Measurements from ENCODE around the gene SLC2A6. TPM values are rescaled to one million over a fixed set of nuclear protein-coding genes. Genes with fewer than 3 reads are reported as not detected.
A peak's percentile ranks its signal among the peaks of the same experiment; 100 is the strongest.

SLC2A6 gene
- polyA plus RNA-seq (2014; cell fraction: cytosol; rRNA removed), result 12.3 and 16.2 TPM in 2 replicates
- 11.7 and 14.6 TPM in 2 replicates for polyA plus RNA-seq (2014; cell fraction: nucleus; rRNA removed)

- peak; percentile 87 for DNase-seq (ENCODE audit: low spot score)
Observed at GRCh38 chr9:133478851-133479711, at the start of gene SLC2A6. Gene SLC2A6, minus strand, starts transcription at chr9:133479099. Its CDS starts 40 bp downstream, at chr9:133479059.

DNA sequence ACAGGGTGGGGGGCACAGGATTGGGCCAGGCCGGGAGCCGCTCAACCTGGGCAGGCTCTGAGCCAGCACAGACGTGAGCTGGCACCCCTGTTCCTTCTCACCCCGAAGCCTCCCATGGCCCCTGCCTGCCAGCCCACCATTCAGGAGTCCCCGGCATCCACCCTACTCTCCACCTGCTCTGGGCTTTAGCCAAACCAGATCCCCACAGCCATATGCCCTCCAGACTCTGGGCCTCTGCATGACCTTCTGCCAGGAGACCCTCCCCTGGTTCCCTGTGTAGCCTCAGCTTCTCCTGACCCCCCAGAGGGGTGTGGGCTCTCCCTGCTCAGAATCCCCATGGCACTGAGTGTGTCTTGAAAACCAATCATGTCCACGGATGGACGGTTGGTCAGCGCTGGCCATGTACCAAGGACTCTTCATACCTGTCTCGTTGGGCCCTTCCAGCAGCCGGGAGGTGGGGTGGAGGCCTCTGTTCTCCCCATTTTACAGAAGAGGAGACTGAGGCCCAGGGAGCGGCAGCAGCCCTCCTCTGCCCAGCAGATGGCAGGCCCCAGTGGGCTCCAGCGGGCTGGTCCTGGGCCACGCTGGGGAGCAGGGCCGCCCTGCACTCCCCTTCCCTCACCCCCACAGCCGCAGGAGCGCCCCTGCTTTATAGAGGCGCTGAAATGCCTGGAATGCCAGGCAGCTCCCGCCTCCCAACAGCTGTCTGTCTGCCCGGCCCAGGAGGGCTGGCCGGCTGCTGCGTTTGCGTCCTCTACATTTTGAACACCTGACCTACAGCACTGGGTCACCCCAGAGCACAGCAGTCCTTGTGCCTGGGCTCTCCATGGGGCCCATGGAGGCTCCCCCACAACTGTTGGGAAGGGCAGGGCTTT lies 49.3 kb upstream of the SLC2A6 start:
- no peak for DNase-seq (ENCODE audit: low spot score)

DNA sequence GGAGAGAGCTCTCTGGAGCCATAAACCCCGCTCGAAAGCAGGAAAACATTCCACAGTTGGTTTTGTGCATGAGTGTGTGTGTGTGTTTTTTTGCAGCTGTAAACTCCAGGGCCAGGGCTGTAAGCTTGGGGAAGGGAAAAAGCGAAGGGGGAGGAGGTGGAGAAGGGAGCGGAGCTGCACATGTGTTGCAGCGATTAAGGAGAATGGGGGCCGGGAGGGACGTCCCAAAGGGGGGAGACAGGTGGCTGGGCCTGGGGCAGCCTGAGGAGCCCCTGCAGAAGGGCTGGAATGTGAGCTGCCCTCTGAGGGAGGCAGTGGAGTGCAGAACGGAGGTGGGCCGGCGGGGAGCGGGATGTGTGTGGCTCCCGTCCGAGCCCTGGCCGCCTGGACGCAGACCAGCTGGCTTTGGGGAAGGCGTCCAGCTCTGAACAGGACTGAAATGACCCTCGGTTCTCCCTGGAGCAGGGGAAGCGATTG lies 48.6 kb upstream of the SLC2A6 start:
- no peak for DNase-seq (ENCODE audit: low spot score)

- DNase-seq (ENCODE audit: low spot score), result no peak
Observed at GRCh38 chr9:133526721-133527321, 47.9 kb upstream of the SLC2A6 start.

- DNase-seq (ENCODE audit: low spot score), result no peak
Observed at GRCh38 chr9:133525677-133526076, 46.8 kb upstream of the SLC2A6 start.

DNA sequence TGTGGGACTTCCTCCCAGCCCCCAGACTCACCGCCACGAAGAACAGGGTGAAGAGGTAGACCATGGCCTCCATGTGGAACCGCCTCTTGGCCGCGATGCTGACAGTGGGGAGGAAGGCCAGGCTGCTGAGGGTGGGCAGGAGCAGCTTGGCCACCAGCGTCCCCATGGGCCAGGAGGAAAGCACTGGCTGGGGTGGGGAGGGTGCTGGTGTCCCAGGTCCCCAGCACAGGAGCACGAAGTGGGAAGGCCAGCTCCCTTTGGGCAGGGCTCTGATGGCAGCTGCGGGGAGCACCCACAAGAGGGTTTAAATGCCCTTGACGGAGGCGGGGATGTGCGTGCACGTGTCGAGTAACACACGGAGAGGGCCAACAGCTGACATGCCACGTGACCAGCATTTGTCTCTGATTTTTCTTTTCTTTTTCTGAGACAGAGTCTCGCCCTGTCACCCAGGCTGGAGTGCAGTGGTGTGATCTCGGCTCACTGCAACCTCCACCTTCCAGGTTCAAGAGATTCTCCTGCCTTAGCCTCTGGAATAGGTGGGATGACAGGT lies 45.9 kb upstream of the SLC2A6 start, which contains the start of gene MYMK:
MYMK (minus strand) TSS at position 281 of the 550 bp plus-strand sequence; CDS start at position 166, 115 bp downstream.
- DNase-seq (ENCODE audit: low spot score), result no peak

- DNase-seq (ENCODE audit: low spot score), result no peak
Observed at GRCh38 chr9:133524146-133524545, 45.2 kb upstream of the SLC2A6 start.

DNA sequence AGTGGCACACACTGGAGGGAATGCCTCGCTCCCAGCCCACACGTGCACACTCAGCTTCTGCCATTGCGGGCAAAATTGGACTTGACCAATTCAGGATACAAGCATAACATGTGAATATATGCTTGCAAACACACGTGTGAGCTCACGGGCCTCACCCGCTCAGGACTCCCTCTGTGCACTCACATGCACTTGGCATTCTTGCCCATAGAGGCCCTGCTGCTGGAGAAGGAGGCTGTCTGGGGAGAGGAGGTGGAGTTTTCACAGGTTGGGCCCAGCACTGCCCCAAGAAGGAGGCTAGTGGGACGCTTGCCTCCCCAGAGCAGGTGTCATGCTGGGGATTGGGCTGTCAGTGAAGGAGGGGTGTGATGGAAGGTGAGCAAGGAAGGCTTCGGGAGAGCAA lies 44.2 kb upstream of the SLC2A6 start:
- DNase-seq (ENCODE audit: low spot score), result no peak

DNA sequence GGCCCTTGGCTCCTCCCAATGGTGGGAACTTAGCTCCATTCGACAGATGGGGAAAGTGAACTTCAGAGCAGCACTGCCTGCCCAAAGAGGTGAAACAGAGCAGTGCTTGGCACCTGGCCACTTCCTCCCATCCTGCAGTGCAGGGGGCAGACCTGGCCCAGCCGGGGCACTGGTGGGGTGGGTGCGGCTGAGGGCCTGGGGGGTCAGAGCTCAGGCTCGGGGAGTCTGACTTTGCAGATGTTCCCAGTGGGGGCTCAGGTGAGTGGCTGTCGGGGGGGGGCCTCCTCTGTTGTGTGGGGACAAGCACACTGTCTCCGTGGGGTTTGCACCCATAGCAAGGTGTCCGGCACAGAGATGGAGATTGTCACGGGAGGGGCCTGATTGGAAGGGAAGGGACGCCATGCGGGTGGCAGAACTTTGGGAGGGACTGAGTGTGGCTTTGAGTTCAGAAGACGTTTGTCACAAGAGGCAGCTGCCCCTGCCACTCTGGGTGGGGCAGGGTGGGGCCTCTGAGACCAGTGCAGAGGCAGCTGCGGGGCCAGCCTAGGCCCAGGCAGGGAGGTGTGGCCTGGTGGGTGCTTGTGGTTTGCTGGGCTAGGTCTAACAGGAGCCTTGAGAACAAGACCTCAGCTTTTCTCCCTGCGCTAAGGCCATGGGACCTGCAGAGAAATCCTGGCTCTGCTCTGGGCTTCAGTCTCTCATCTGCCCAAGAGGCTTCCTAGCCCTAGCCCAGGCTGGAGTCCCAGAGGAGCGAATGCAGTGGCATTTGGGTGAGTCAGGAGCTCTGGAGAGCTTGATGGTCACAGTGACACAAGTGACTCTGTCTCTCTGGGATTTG lies 43.4 kb upstream of the SLC2A6 start:
- DNase-seq (ENCODE audit: low spot score), result no peak

GRCh38 chr9:133521122-133522072 lies 42.5 kb upstream of the SLC2A6 start:
- peak; percentile 52 for DNase-seq (ENCODE audit: low spot score)

DNA sequence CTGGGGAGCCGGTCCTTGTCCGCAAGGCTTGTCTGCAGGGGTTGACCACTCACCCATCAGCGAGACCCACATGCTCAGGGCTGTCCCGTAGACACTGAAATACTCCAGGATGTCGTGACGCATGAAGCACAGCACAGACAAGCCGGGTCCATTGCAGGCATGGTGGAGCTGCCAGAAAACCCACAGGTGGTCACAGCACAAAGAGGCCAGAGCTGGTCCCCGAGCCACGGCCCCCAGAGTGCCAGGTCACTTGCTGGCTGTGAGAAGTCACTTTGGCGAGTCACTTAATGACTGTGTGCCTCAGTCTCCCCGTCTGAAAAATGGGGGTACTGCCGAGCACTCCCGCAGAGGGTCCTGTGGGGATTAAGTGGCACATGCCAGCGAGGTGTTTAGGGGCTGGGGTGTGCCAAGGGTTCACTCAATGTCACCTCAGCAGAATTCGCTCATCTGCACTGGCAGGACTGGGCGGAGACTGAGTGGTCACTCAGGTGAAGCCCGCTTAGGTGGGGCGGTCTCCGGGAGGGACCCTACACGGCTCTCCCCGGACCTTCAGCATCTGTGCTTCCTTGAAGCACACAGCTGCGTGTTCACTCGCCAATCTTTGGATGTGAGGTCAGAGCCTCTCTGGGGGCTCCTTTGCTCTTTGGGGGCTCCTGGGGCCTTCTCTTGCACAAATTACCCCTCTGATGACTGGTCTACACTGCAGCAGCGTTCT lies 41.4 kb upstream of the SLC2A6 start:
- no peak for DNase-seq (ENCODE audit: low spot score)

DNA sequence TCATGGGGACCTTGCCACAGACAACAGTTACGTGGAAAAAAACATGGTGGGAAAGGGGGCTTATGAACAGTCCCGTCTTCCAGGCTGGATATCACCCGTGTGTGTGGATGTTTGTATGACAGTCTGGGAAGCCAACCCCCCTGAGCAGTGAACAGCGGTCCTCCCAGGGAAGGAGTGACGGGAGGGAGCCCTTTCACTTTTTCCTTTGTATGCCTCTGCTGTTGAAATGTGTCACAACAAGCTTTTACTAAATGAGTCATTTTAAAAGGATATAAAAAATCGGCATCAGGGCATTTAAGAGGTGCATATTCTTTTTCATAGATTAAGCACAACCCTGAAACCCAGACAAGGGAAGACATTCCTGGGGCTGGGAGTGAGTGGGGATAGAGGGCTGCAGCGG lies 40.8 kb upstream of the SLC2A6 start:
- no peak for DNase-seq (ENCODE audit: low spot score)

- DNase-seq (ENCODE audit: low spot score), result no peak
Observed at GRCh38 chr9:133518706-133519449, 40.0 kb upstream of the SLC2A6 start.

- DNase-seq (ENCODE audit: low spot score), result no peak
Observed at GRCh38 chr9:133518200-133518599, 39.3 kb upstream of the SLC2A6 start.

GRCh38 chr9:133517711-133518110 lies 38.8 kb upstream of the SLC2A6 start:
- no peak for DNase-seq (ENCODE audit: low spot score)

DNA sequence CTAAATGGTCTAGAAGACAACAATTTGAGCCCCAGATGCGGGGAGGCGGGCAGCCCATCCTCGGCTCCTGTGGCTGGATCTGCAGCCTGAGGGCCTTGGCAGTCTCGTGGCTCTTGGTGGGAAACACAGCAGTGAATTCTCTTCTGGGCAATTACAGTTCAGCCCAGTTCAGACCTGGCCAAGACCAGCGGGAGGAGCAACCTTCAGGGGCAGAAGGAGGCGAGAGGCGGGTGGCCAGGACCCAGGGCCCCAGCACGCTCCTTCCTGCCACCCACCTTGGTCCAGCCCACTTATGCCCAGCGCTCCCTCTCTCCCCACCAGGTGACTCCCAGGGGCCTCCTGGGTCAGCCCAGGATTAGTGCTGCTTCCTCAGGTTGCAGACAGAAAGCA lies 38.1 kb upstream of the SLC2A6 start:
- no peak for DNase-seq (ENCODE audit: low spot score)

DNA sequence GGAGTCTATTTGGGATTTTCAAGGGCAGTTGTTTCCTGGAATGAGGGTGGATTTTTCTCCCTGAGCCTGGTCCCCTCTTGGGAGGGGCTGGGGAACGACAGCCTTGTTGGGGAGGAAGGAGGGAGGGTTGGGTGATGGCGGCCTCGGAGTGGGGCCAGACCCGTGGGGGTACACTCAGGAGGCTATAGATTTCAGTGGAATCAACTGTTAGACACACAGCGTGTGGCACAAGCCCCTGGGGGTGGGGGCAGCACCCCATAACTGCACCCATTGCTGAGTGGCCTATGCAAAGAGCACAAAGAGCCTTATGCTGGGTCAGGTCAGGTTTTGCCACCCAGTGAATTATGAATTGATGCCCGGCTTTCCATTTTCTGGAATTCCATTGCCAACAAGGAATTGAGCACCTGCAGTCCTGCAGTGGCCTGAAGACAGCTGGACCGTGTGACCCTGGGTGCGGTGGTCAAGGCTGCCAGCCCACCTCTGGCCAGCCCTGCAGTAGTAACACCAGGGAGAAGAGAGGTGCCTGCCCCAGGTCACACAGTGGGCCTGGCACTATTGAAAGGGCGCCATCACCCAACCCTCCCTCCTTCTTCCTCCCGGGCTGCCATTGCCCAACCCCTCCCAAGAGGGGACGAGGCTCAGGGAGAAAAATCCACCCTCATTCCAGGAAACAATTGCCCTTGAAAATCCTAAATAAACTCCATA lies 37.5 kb upstream of the SLC2A6 start:
- no peak for DNase-seq (ENCODE audit: low spot score)
